ENCODE data around the gene JUP.

DNA sequence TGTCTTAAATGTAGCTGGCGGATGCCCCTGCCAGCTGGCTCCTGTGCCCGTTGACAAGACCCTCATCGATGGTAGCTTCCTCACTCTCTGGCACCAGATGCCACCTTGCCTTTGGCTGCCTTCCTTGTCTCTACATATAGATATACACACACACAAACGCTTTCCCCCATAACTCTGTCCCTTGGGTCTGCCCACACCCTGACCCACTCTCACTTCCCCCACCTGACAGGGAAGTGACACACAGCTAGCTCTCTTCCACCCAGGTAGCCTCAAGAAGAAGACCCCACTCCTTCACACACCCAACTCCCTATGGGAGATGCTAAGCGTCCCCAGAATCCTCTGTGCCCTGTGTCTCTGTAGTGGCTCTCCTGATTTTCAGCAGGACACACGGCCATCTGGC, 25.6 kb downstream of the JUP start:
- TF ChIP-seq, protein P1, sequence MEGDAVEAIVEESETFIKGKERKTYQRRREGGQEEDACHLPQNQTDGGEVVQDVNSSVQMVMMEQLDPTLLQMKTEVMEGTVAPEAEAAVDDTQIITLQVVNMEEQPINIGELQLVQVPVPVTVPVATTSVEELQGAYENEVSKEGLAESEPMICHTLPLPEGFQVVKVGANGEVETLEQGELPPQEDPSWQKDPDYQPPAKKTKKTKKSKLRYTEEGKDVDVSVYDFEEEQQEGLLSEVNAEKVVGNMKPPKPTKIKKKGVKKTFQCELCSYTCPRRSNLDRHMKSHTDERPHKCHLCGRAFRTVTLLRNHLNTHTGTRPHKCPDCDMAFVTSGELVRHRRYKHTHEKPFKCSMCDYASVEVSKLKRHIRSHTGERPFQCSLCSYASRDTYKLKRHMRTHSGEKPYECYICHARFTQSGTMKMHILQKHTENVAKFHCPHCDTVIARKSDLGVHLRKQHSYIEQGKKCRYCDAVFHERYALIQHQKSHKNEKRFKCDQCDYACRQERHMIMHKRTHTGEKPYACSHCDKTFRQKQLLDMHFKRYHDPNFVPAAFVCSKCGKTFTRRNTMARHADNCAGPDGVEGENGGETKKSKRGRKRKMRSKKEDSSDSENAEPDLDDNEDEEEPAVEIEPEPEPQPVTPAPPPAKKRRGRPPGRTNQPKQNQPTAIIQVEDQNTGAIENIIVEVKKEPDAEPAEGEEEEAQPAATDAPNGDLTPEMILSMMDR (IDR thresholded peaks at IDR 0.05; ENCODE audit: poor library complexity, severe bottlenecking), result no peak
- TF ChIP-seq TAF1 (IDR thresholded peaks at IDR 0.05; ENCODE audit: low read depth) (no peak), POLR2AphosphoS5 (IDR thresholded peaks at IDR 0.05) (no peak), RAD21 (conservative IDR thresholded peaks at IDR 0.05) (no peak), EP300 (conservative IDR thresholded peaks at IDR 0.05; ENCODE audit: poor library complexity, severe bottlenecking) (no peak)

Data from neural cell (in vitro differentiated cells).